Tibial artery (tissue), 4 donors: ENCODE data around the gene COPZ2.

ENCODE experiments used
- DNase-seq, 2 donors: peaks; one replicate each; pipeline ENCODE4 v3.0.0-alpha.2; 2019
- H3K27ac ChIP-seq, 2 donors: fragments of 200-600 bp; sonication (generic) in 1 of 2; 1 replicate in 1 of 2; 2 replicates in 1 of 2; pipeline ENCODE4 v1.5.1; 2018 to 2019; ENCODE audit warnings: mild to moderate bottlenecking in 1 of 2
- H3K27me3 ChIP-seq, 2 donors: fragments of 200-600 bp; sonication (generic) in 1 of 2; one replicate each; pipeline versions ENCODE4 v1.5.1 to v1.6.0; 2016 to 2019
- H3K36me3 ChIP-seq, 3 donors: fragments of 200-600 bp; sonication (generic) in 2 of 3; one replicate each; pipeline ENCODE4 v1.5.1; 2016 to 2019; ENCODE audit warnings: mild to moderate bottlenecking in 2 of 3
- H3K4me1 ChIP-seq, 4 donors: fragments of 200-600 bp; sonication (generic) in 2 of 4; 1 replicate in 3 of 4; 2 replicates in 1 of 4; pipeline ENCODE4 v1.5.1; 2016 to 2019
- H3K4me3 ChIP-seq, 2 donors: fragments of 200-600 bp; sonication (generic) in 1 of 2; 1 replicate in 1 of 2; 2 replicates in 1 of 2; pipeline ENCODE4 v1.5.1; 2018 to 2019; ENCODE audit warnings: mild to moderate bottlenecking in 2 of 2
- H3K9me3 ChIP-seq, 3 donors: fragments of 200-600 bp; sonication (generic) in 1 of 3; one replicate each; pipeline ENCODE4 v1.5.1; 2016 to 2019
- intact Hi-C: fragments of 100-400 bp; cut with DNase I; formaldehyde crosslinking; loops from one replicate; pipeline ENCODE4 v1.15.0; 2023; ENCODE audit warnings: low total_unique reads
- TF ChIP-seq, protein P1 (sequence below), 2 experiments: fragments of 200-600 bp in 1 of 2; fragments of 450-650 bp in 1 of 2; IDR thresholded peaks; one replicate each; pipeline ENCODE4 v1.5.1; 2017 to 2019; ENCODE audit warnings: antibody characterized with exemption in 2 of 2, mild to moderate bottlenecking in 1 of 2, moderate library complexity in 1 of 2

The COPZ2 gene

DNA sequence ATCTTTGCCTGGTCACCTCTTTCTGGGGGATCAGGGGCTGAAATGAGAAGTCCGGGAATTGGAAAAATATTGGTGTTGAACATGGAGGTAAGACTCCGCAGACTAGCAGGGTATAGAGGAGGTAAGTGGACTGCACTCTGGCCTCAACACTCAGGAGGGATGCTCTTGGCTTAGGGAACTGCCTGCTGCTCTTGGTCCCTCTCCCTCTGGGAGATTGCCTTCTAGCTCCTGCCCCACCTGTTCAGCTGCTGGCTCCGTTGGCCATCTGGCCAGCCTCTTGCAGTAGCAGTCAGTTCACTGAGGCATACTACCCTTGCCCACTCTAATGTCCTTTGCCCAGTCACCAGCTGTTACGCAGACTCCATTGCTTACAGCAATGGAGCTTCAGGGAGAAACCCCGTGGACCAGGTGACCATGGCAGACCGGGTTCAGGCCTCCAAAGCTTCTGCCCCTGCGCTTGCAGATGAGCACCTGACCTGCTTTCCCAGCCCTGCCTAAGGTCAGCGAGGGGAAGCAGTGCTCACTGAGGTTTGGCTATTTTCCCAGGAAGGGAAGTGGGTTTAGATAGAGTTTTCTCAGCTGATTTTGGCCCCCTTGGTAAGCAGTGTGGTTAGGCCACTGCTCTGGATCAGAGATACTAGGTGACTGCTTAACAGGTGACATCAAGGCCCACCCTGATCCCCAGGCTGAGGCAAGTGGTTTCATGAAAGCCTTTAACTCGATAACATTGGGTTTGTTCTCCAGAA, 54.8 kb downstream of the COPZ2 start:
- intact Hi-C loops, result no loop called here
- H3K4me1 ChIP-seq, result no peaks in the 10 kb centered on the region
- H3K9me3 ChIP-seq, result no peaks in the 10 kb centered on the region
- no peaks in the 10 kb centered on the region for H3K27me3 ChIP-seq
- no peak for DNase-seq
- H3K27ac ChIP-seq, result no peak overlapping the region
- H3K36me3 ChIP-seq, result peaks cover 43 to 74% (median 52%) of the 10 kb centered on the region in 3 donors
- TF ChIP-seq, protein P1, sequence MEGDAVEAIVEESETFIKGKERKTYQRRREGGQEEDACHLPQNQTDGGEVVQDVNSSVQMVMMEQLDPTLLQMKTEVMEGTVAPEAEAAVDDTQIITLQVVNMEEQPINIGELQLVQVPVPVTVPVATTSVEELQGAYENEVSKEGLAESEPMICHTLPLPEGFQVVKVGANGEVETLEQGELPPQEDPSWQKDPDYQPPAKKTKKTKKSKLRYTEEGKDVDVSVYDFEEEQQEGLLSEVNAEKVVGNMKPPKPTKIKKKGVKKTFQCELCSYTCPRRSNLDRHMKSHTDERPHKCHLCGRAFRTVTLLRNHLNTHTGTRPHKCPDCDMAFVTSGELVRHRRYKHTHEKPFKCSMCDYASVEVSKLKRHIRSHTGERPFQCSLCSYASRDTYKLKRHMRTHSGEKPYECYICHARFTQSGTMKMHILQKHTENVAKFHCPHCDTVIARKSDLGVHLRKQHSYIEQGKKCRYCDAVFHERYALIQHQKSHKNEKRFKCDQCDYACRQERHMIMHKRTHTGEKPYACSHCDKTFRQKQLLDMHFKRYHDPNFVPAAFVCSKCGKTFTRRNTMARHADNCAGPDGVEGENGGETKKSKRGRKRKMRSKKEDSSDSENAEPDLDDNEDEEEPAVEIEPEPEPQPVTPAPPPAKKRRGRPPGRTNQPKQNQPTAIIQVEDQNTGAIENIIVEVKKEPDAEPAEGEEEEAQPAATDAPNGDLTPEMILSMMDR (IDR thresholded peaks at IDR 0.05), result no peak
- no peak overlapping the region for H3K4me3 ChIP-seq

DNA sequence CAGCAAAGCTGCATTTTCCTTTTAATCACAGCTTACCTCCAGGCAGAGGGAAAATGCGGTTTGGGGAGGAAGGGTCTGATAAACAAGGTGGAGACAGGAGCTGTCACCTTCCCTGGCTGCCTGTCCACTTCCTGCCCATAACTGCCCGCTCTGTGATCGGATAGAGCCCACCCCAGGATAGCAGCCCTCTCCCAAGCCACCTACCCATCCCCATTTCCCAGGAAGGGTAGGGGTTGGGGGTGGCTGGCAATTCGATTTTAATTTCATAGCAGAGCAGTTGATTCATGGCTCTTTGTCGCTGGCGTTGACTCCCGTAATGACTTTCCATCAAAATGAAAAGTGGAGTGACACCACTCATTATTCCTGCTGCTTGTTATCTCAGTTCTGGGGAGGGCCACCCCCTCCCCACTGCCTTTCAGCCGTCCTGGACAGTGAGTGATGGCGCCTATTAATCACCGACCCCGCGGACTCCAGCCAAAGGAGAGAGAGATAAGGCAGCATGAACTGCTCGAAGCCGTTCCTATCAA, 55.4 kb downstream of the COPZ2 start:
- Histone ChIP-seq H3K9me3 (no peaks in the 10 kb centered on the region), H3K36me3 (peaks cover 50 to 80% (median 59%) of the 10 kb centered on the region in 3 donors), H3K27ac (no peak overlapping the region), H3K27me3 (no peaks in the 10 kb centered on the region), H3K4me1 (no peaks in the 10 kb centered on the region), H3K4me3 (no peak overlapping the region)
- TF ChIP-seq, protein P1 (IDR thresholded peaks at IDR 0.05), result no peak
- intact Hi-C loops, result no loop called here
- DNase-seq, result no peak

DNA sequence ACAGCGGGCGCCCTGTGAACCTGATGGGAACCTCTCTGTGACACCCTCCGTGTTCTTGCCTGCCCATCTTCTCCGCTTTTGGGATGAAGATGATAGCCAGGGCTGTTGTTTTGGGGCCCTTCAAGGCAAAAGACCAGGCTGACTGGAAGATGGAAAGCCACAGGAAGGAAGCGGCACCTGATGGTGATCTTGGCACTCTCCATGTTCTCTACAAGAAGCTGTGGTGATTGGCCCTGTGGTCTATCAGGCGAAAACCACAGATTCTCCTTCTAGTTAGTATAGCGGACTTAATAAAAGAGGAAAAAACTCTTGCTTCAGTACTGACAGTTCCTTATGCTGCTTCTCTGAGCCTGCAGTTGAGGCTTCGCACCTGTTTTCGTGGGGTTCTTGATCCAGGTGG, 56.1 kb downstream of the COPZ2 start:
- no peaks in the 10 kb centered on the region for H3K9me3 ChIP-seq
- H3K4me3 ChIP-seq, result no peak overlapping the region
- H3K27ac ChIP-seq, result no peak overlapping the region
- intact Hi-C loops, result no loop called here
- TF ChIP-seq, protein P1 (IDR thresholded peaks at IDR 0.05), result no peak
- DNase-seq, result no peak
- no peaks in the 10 kb centered on the region for H3K27me3 ChIP-seq
- H3K4me1 ChIP-seq, result no peaks in the 10 kb centered on the region
- H3K36me3 ChIP-seq, result peaks cover 57 to 87% (median 66%) of the 10 kb centered on the region in 3 donors

DNA sequence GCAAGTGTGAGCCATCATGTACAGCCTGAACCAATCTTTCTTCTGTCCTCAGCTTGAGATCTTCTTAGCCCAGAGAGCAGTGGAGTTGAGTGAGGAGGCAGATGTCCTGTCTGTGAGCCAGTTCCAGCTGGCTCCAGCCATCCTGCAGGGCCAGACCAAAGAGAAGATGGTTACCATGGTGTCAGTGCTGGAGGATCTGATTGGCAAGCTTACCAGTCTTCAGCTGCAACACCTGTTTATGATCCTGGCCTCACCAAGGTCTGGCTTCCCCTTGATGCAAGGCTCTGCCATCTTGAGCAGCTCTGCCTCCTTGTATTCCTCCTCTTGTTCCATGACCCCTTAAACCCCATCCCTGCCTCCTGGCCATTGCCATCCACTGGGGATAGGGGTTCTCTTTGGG, 57.1 kb downstream of the COPZ2 start:
- H3K27me3 ChIP-seq, result no peaks in the 10 kb centered on the region
- H3K9me3 ChIP-seq, result no peaks in the 10 kb centered on the region
- no peak overlapping the region for H3K27ac ChIP-seq
- H3K4me3 ChIP-seq, result no peak overlapping the region
- TF ChIP-seq, protein P1 (IDR thresholded peaks at IDR 0.05), result no peak
- no peaks in the 10 kb centered on the region for H3K4me1 ChIP-seq
- intact Hi-C loops, result no loop called here
- DNase-seq, result no peak
- peaks cover 60 to 96% (median 75%) of the 10 kb centered on the region in 3 donors for H3K36me3 ChIP-seq

DNA sequence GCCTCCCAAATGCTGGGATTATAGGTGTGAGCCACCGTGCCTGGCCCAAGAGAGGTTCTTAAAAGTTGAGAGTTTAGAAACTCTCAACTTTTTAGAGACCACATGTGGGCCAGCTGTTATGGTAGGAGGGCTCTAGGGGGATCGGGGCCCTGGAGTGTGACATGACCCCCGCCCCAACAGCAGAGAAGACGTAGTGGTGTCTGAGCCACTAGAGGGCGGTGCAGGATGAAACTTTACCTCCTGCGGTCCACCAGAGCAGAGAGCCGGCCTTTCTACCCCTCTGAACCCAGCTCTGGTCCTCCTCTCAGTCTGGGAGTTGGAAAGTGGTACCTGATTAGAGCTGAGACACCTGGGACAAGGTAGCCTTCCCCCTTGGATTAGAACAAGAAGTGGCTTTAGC, 59.3 kb downstream of the COPZ2 start:
- H3K27ac ChIP-seq, result no peak overlapping the region
- no peak for DNase-seq
- intact Hi-C loops, result loop anchor here (5.0 kb wide), 1 partner anchor 39 kb away; no protein-coding TSS in a partner anchor
- TF ChIP-seq, protein P1 (IDR thresholded peaks at IDR 0.05), result peak; percentile 59 to 60
- H3K36me3 ChIP-seq, result peaks cover 69 to 100% (median 97%) of the 10 kb centered on the region in 3 donors
- H3K4me3 ChIP-seq, result no peak overlapping the region
- no peaks in the 10 kb centered on the region for H3K4me1 ChIP-seq
- no peaks in the 10 kb centered on the region for H3K9me3 ChIP-seq
- no peaks in the 10 kb centered on the region for H3K27me3 ChIP-seq
